HG03521 (cell line): Measurements from ENCODE around the gene SDCBP2.
"Not testable (repeated sequence)": the region's sequence is repeated elsewhere in the genome, so short reads cannot be mapped to it uniquely, and the experiment has no call there.

ENCODE experiments used
- ATAC-seq: cut with Tn5 transposase; IDR thresholded peaks from one replicate; pipeline ENCODE4 v1.9.1; 2021; ENCODE audit warnings: mild to moderate bottlenecking, moderate library complexity; ENCODE audit not compliant: unreplicated experiment

SDCBP2 gene

DNA sequence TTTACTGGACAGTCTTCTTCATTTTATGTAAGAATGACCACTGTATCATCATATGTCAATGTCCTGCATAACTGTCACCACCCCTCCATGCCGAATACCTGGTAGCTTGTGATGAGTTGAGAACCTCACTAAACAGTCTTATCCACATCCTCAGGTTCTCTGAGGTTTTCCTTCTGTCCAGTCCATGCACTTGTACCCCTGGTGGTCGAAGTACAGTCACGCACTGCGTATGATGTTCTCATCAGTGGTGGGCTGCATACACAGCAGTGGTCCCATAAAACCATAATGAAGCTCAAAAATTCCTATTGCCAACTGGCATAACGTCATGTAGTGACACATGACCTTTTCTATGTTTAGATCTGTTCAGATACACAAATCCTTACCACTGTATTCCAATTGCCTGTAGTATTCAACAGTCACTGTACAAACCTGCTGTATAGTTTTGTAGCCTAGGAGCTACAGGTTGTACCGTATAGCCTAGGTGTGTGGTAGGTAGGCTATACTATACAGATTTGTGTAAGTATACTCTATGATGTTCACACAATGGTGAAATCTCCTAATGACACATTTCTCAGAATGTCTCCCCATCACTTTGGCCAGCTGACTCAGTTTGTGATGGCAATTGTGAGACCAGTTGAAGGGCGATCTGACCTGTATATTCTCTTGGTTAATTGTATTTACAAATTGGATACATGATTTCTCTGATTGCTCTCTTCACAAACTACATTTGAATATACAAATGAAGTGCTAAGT lies 31.3 kb upstream of the SDCBP2 start:
- no peak for ATAC-seq

DNA sequence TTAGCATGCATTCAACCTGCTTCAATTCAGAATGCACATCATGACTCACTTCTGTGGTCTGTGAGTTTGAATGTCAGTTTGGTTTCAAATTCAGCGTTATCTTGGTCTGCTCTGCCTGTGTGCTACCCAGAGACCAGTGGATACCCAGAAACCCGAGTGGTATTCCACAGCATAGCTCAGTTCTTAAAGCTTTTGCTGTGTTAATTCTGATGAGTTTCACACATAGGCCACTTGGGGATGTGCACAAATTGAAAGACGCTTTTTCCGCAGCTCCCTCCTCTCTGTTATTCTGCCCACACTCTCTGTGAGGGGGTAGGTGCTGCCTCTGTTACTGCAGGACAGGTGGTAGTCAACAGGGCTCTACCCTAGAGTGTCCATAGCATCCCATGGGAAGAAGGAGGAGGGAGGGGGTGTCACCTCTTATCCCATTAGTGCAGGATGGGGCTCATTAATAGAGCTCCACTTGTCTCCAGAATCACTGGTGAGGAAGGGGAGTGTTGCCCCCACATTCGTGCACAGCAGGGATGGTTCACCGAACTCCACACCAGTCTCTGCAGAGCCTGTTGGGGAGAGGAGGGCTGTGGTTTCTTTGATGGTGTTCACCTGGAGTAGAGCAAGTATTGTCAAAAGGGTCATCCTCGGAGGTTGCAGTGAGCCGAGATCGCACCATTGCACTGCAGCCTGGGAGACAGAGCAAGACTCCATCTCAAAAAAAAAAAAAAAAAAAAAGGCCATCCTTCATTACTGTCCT lies 29.2 kb upstream of the SDCBP2 start:
- no peak for ATAC-seq

DNA sequence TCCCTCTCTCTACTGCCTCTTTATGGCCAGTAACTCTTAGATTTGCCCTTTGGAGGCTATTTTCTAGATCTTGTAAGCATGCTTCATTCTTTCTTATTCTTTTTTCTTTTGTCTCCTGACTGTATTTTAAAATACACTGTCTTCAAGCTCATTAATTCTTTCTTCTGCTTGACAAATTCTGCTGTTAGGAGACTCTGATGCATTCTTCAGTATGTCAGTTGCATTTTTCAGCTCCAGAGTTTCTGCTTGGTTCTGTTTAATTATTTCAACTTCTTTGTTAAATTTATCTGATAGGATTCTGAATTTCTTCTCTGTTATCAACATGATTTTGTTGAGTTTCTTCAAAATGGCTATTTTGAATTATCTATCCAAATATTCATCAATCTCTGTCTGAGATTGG lies 25.0 kb upstream of the SDCBP2 start:
- ATAC-seq: no peak

DNA sequence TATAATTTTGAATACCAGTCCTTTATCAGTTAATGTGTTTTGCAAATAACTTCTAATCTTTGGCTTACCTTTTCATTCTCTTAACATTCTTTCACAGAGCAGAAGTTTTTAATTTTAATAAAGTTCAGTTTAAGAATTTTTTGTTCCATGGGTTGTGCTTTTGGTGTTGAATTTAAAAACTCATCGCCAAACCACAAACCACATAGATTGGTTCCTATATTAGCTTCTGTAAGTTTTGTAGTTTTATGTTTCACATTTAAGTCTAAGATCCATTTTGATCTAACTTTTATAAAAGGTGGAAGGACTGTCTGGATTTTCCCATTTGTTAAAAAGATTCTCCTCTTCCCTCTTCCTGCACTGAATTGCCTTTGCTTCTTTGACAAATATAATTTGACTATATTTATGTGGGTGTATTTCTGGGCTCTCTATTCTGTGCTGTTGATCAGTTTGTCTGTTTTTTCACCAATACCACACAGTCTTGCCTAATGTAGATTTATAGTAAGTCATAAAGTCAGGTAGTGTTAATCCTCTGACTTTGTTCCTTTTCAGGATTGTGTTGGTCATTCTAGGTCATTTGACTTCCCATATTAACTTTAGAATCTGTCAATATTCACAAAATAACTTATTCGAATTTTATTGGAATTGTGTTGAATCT lies 17.5 kb upstream of the SDCBP2 start:
- ATAC-seq: no peak

DNA sequence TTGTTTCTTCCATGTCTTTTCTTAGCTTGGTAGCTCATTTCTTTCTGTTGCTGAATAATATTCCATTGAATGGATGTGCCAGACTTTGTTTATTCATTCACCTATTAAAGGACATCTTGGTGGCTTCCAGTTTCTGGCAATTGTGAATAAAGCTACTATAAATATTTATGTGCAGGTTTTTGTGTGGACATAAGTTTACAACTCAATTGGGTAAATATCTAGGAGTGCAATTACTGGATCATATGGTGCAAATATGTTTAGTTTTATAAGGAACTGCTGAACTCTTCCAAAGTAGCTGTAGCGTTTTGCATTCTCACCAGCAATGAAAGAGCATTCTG lies 16.8 kb upstream of the SDCBP2 start:
- no peak for ATAC-seq

DNA sequence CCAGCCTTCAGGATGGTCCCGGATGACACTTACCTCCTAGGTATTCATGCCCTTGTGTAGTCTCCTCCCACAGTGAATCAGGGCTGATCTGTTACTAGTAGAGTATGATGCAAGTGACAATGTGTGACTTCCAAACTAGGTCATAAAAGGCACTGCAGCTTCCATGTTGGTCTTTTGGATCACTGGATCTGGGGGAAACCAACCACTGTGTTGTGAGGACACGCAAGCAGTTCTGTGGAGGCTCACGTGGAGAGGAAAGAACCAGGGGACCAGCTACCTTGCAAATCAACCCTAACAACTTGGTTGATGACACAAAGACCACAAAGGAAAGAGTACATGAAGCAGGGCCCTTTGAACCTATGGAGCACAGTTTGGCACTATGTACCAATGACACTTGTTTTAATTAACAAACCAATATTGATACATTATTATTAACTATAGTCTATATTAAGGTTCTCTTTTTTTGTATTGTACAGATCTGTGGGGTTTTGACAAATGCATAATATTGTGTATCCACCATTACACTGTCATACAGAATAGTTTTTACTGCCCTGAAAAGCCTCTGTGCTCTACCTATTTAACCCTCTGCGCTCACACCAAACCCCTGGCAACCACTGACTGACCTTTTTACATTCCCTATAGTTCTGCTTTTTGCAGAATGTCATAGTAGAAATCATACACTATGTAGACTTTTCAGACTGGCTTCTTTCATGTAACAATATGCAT lies 16.3 kb upstream of the SDCBP2 start:
- no peak for ATAC-seq

DNA sequence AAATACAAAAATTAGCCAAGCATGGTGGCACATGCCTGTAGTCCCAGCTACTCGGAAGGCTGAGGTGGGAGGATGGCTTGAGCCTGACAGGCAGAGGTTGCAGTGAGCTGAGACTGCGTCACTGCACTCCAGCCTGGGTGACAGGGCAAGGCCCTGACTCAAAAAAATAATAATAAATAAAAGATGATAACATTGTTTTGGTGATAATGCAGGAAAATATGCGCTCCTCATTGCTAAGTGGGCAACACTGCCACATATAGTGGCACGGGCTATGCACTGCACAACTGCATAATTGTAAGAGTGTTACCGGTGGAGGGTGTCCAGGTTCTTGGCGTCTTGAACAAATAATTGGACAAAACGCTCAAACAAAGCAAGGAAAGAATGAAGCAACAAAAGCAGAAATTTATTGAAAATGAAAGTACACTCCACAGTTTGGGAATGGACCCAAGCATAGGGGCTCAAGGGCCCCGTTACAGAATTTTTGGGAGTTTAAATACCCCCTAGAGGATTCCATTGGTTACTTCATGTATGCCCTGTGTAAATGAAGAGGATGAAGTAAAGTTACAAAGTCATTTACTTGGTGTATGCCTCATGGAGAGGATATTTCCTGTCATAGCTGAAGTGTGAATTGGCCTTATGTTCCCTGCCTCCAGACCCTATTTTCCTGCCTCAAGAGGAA lies 14.6 kb upstream of the SDCBP2 start:
- not testable (repeated sequence) for ATAC-seq

DNA sequence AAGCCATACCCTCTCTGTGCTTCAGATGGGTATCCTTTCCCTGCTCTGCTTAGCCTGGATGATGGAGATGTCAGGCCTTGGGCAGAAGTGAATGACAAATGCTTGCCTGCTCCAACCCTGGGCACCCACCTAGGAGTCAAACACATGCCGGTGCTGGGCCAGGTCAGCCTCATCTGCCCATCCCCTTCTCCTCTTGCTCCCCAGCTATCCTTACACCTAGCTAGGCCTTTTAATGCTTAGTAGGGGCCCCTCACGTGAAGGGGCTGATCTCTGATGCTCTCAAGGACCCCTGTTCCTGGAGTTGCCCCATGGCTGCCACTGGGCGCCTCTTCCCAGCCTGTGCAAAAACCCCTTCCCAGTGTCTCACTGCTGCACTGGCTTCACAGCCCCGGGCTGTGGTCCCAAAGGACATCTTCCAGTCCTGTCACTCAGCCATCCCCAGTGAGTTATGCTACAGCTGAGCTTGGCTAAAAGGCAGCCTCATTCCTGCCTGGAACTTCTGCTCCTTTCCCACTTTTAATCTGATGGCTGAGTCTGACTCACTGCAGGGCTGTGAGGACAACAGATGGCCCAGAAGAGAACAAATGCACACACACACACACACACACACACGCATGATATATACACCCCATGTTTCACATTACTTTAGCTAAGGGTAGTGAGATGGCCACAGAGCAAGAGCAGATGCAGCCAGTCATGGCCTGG lies 12.8 kb upstream of the SDCBP2 start:
- ATAC-seq: no peak

DNA sequence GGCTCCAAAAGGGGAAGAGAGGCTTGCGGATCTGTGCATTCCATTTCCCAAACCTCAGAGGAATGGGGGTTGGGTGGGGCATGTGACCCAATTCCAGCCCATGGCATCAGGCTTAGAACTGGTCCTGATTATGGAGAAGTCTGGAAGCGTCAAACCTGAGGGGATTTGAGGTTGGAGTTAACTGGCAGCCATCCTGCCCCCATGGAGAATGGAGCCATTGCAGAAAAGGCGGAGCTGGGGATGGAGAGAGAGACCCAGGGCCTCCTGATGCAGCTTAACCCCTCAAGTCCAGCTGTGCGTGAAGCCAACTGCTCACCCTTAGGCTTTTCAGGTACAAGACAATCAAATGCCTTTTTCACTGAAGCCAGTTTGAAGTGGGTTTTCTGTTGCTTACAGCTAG lies 9.9 kb upstream of the SDCBP2 start:
- no peak for ATAC-seq

DNA sequence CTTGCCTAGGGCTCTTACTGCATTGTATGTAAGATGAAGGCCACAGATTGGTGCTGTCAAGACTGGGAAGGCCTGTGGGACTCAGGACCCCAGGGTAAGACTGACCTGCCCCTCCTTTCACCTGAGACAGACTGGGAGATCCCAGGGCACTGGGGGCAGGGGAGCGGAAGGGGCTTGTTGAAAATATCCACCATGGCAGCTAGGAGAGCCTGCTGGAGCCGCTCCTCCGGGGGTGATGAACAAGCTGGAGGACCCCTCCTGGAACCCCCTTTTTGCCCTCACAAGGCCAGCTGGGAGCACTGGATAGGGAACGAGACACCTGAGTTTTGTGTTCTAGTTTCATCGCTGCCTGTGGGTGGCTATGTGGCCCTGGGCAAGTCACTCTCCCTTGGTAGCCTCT lies 9.2 kb upstream of the SDCBP2 start:
- ATAC-seq: no peak

DNA sequence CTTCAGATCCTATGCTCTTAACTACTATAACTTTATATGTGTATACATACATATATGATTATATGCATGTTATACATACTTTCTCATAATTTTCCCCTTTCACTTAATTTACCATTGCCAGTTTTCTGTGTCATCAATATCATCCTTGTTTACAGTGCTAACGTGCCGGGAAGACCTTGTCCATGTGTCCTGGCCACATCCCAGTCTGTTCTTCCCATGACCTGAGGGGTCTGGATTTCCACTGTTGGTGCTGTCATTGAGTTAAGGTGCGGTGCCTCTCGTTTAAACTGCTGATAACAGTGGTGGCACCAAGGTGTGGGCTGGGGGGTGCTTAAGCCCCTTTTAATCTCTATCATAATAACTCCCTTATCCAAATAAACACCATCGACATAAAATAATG lies 8.5 kb upstream of the SDCBP2 start:
- no peak for ATAC-seq

DNA sequence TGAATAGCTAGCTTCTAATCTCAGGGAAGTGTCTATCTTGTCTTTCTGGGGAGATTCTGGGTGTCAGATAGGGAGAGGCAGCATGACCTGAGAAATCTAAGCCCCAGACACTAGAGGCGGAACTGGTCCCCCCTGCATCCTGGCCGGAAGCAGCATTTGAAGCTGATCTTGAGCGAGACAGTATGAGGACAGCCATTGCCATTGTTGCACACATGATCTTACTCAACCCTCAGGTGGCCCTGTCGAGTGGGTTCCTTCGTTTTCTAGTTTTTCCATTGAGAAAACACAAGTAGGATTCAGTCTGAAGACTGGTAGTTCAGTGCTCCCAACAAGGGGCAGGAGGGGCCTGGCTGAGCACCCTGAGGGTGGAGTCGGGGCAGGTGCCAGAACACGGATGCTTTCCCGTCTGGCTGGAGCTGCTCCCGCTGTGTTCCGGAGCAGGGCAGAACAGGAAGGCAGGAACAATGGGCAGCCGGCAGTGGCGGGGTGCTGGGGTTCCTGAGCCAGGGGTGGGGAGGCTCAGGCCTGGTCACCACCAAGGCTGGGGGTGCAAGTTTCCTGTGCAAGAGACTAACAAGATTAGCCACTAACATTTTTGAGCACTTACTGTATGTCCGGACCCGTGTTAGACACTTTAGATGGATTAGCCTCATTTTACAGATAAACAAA lies 7.9 kb upstream of the SDCBP2 start:
- no peak for ATAC-seq

DNA sequence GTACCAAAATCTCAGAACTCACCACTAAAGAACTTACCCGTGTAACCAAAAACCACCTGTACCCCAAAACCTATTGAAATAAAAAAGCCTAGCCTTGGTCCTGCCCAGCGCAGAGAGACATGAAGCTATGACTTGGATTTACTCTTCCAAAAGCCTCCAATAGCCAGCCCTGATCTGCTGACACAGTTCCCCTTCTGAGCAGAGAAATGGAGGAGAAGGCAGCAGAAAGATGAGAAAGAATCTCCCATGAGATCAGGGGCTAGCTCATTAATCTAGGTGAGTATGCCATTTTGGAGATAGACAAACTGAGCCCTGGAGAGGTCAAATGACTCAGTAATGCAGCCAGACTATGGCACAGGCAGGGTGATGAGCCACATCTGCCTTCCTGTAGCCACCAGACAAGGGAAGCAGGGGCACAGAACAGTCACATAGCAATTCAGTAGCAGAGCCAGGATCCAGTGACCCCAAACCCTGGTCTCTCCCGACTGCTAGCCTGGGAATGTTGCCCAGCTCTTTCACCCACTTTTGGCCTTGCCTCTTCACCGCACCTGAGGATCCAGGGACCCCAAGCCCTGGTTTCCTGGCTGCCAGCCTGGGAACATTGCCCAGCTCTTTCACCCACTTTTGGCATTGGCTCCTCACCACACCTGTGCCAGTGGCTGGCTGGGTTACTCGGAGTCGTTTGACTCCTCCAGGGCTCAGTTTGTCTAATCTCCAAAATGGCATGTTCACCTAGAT lies 7.2 kb upstream of the SDCBP2 start:
- ATAC-seq: no peak

DNA sequence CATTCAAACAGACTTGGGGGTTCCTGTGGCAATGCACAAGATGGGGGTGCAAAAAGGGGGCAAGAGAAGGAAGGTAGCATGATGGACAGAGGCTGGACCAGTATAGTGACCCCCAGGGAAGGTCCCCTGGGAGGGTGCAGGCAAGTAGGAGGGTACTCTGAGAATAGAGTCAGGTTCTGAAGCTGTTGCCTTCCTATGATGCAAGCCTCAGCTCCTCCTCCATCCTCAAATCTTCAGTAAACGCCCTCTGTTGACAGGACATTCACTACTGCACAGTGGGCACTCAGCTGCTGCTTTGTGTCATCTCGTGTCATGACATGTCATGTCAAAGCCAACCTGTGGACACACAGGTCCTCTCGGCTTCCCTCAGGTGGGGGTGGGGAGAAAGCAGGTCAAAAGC lies 5.8 kb upstream of the SDCBP2 start:
- ATAC-seq: no peak

DNA sequence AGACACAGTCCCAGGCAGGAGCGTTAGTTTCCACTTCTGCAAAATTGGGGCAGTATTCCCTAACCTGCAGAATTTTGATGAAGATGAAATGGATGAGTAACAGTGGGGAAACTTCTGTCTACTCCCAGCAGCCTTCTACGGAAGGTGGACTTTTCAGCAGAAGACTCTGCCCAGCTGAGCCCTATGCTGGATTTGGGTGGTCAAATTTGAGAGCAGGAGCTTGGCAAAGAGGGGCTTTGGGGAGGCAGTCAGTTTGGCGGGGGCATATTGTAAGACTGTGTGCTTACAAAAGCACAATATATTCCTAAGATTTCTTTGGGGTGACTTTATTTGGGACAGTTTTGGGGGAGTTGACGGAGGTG lies 5.4 kb upstream of the SDCBP2 start:
- no peak for ATAC-seq

DNA sequence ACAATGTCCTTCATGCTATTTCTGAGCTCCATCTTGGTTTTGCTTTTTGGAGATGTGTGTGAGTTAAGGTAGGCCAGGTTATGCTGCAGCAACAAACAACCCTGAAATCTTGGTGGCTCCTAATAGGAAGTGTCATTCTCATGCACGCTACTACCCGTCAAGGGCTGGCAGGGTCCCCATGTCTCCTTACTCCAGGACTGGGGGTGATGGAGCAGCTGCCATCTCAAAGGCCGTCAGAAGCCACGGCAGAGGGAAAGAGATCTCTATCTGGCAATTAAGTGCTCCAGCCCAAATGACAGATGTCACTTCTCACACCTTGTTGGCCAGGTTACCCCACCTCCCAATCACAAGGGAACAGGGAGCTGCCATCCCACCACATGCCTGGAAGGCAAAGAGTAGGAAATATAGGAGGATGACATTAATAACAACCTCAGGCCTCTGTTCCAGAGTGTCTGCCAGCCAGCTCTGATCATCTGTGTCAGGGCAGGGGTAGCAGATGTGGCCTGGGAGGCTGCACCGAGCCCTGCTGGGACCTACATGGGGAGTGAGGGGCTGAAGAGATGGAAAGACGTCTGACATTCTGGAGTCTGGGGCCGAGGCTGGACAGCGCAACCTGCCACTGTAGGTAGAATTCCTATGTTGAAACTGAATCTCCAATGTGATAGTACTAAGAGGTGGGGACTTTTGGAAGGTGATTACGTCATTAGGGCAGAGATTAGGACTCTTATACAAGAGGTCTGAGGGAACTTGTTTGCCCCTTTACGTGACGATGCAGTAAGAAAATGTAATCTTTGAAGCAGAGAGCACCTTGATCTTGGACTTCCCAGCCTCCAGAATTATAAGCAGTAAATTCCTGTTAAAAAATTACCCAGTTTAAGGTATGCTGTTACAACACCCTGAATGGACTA lies 4.8 kb upstream of the SDCBP2 start:
- ATAC-seq: no peak

DNA sequence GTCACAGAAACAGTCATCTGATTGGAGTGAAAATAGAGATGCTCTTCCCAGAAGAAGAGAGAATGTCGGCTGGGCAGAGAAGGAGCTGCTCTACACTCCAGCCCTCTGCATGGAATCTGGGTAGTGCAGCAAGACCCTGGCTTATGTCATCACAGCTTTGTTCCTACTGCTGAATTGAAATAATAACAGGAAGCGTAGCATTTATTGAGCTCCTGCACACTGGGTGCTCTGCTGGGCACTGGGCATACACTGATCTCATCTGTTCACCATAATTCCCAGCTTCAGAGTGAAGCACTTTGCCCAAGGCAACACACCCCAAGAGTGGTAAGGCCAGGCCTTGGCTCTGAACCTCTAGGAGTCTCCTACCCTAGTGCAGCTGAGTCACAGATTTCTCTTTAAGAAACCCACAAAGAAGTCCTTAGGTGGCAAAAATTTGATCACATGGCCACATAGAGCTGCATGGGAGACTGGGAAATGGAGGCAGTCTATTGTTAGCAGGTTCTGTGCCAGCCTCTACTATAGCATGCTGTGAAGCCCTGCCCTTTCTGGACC lies 3.9 kb upstream of the SDCBP2 start:
- ATAC-seq: no peak
